Fibroblast of lung (primary cell): ENCODE data around the gene NKAIN2. TPM values are rescaled to one million over a fixed set of nuclear protein-coding genes. Genes with fewer than 3 reads are reported as not detected.

Experiments used
- DNase-seq, 2 donors: peaks; one replicate each; pipeline versions ENCODE4 v3.0.0 to v3.0.0-alpha.2; 2010; ENCODE audit warnings: low read depth in 2 of 2
- H2AFZ ChIP-seq: 2 replicates; pipeline ENCODE4 v1.5.1; 2012; ENCODE audit warnings: low read length, control low read depth, inconsistent platforms
- H3K27ac ChIP-seq: 2 replicates; pipeline ENCODE4 v1.5.1; 2011; ENCODE audit warnings: low read length, control low read depth; ENCODE audit not compliant: insufficient read depth
- H3K27me3 ChIP-seq: 2 replicates; pipeline ENCODE4 v1.5.1; 2011; ENCODE audit warnings: mild to moderate bottlenecking, low read length; ENCODE audit not compliant: control insufficient read depth, insufficient read depth
- H3K36me3 ChIP-seq: 2 replicates; pipeline ENCODE4 v1.5.1; 2011; ENCODE audit warnings: low read length; ENCODE audit not compliant: control insufficient read depth, insufficient read depth
- H3K4me1 ChIP-seq: 2 replicates; pipeline ENCODE4 v1.5.1; 2011; ENCODE audit warnings: low read length; ENCODE audit not compliant: control insufficient read depth, insufficient read depth; ENCODE audit errors: extremely low read depth
- H3K4me2 ChIP-seq: 2 replicates; pipeline ENCODE4 v1.5.1; 2011; ENCODE audit warnings: low read length, control low read depth; ENCODE audit not compliant: insufficient read depth; ENCODE audit errors: extremely low read depth
- H3K4me3 ChIP-seq, 4 experiments: fragments of 200-600 bp in 1 of 4; sonication (generic) in 1 of 4; replicated peaks in 1 of 4; 2 replicates each; pipeline ENCODE4 v1.5.1; 2011 to 2016; ENCODE audit warnings: low read length in 4 of 4, low read depth in 3 of 4, mild to moderate bottlenecking in 3 of 4, control low read depth in 2 of 4, inconsistent platforms in 1 of 4, mixed read lengths in 1 of 4; ENCODE audit not compliant: insufficient read depth in 1 of 4; ENCODE audit errors: control extremely low read depth in 1 of 4
- H3K79me2 ChIP-seq: 2 replicates; pipeline ENCODE4 v1.5.1; 2012; ENCODE audit warnings: mild to moderate bottlenecking, low read length, inconsistent platforms; ENCODE audit not compliant: control insufficient read depth, insufficient read depth
- H3K9ac ChIP-seq: 2 replicates; pipeline ENCODE4 v1.5.1; 2011; ENCODE audit warnings: mild to moderate bottlenecking, low read length, control low read depth; ENCODE audit not compliant: insufficient read depth
- H3K9me3 ChIP-seq: 2 replicates; pipeline ENCODE4 v1.5.1; 2012; ENCODE audit warnings: low read depth, low read length; ENCODE audit not compliant: control insufficient read depth, insufficient read depth
- H4K20me1 ChIP-seq: 2 replicates; pipeline ENCODE4 v1.5.1; 2011; ENCODE audit warnings: low read length; ENCODE audit not compliant: control insufficient read depth, insufficient read depth; ENCODE audit errors: extremely low read depth
- EZH2 ChIP-seq: IDR thresholded peaks from 2 replicates; pipeline ENCODE4 v1.5.1; 2012; ENCODE audit warnings: low read length, control low read depth, mild to moderate bottlenecking; ENCODE audit errors: missing control alignments
- polyA plus RNA-seq, 2 donors: library from polyadenylated mRNA; depleted of rRNA in 1 of 2; stranded (reverse) in 1 of 2; unstranded in 1 of 2; fragments of >200 nt; gene quantifications; 2 replicates each; pipeline ENCODE4 v1.2.1, GENCODE V29; 2011 to 2012; ENCODE audit warnings: missing spikeins in 1 of 2
- total RNA-seq: library from RNA; depleted of rRNA; stranded (reverse); fragments of >200 nt; gene quantifications from 2 replicates; pipeline ENCODE4 v1.2.1, GENCODE V29; 2014
- TF ChIP-seq, protein P1 (sequence below), 2 donors: IDR thresholded peaks in 1 of 2; conservative IDR thresholded peaks in 1 of 2; 1 replicate in 1 of 2; 2 replicates in 1 of 2; pipeline ENCODE4 v1.5.1; 2011 to 2012; ENCODE audit warnings: low read length in 2 of 2, control low read depth in 1 of 2, inconsistent platforms in 1 of 2, low read depth in 1 of 2, mild to moderate bottlenecking in 1 of 2

Gene NKAIN2
- total and polyA plus RNA-seq, 2 donors (not counting 1 experiment from before 2014, with no cell fraction given) = not detected

DNA sequence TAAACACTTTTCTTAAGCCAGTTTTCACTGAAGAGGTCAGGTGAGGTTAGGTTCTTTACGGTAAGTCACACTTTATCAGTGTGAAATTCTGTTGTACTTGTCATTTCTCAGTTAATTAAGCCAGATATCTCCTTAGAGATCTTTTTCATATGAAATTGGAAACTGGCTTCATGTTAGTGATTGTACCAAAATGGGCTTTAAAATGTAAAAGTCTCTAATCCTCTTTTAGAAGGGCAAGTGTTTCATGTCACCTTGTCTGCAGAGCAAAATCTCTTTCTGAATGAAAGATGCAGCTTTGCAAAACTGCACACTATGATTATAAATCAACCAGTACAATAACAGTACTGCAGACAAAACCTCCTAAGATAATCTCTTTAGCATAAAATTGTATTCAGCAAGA is 949.3 kb downstream of the NKAIN2 start:
- Histone ChIP-seq H3K9ac (no peak overlapping the region), H3K4me2 (no peak overlapping the region), H3K36me3 (no peaks in the 10 kb centered on the region), H2AFZ (no peak overlapping the region), H3K79me2 (no peaks in the 10 kb centered on the region), H3K4me3 (no peak overlapping the region), H3K27me3 (no peaks in the 10 kb centered on the region), H3K9me3 (no peaks in the 10 kb centered on the region), H4K20me1 (no peaks in the 10 kb centered on the region), H3K4me1 (no peaks in the 10 kb centered on the region), H3K27ac (no peak overlapping the region)
- DNase-seq = no peak
- TF ChIP-seq, protein P1, sequence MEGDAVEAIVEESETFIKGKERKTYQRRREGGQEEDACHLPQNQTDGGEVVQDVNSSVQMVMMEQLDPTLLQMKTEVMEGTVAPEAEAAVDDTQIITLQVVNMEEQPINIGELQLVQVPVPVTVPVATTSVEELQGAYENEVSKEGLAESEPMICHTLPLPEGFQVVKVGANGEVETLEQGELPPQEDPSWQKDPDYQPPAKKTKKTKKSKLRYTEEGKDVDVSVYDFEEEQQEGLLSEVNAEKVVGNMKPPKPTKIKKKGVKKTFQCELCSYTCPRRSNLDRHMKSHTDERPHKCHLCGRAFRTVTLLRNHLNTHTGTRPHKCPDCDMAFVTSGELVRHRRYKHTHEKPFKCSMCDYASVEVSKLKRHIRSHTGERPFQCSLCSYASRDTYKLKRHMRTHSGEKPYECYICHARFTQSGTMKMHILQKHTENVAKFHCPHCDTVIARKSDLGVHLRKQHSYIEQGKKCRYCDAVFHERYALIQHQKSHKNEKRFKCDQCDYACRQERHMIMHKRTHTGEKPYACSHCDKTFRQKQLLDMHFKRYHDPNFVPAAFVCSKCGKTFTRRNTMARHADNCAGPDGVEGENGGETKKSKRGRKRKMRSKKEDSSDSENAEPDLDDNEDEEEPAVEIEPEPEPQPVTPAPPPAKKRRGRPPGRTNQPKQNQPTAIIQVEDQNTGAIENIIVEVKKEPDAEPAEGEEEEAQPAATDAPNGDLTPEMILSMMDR (conservative IDR thresholded peaks at IDR 0.05 in 1 of 2, IDR thresholded peaks at IDR 0.05 in 1 of 2; ENCODE audit: low read depth in 1 of 2, low read length in 2 of 2) = no peak
- no peak for TF ChIP-seq EZH2

DNA sequence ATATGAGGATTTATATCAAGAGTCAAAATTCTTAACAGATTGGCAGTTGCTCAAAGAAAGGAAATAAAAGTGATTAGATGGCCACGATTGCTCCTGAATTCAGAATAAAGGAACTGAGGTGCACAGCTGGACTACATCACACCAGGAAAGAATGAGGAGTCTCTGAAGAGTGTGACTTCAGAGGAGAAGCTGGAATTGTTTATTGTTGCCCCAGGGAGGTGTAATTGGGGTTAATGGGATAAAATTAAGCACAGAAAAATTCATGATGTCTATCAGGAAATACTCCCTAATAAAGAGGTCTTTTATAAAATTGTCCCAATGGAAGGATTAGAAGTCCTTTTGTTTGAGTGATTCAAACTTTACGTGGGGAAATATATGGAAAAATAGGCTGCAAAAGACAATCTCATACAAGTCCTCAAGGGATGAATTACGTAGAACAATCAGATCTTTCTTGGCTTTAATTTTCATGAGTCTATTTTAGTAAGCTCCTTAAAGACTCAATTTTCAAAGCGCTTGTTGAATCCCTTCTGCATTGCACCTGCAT is 950.0 kb downstream of the NKAIN2 start:
- TF ChIP-seq, protein P1 (conservative IDR thresholded peaks at IDR 0.05 in 1 of 2, IDR thresholded peaks at IDR 0.05 in 1 of 2; ENCODE audit: low read depth in 1 of 2, low read length in 2 of 2) = no peak
- TF ChIP-seq EZH2 = no peak
- H4K20me1 ChIP-seq = no peaks in the 10 kb centered on the region
- H3K36me3 ChIP-seq = no peaks in the 10 kb centered on the region
- no peaks in the 10 kb centered on the region for H3K79me2 ChIP-seq
- no peak overlapping the region for H3K4me3 ChIP-seq
- H2AFZ ChIP-seq = no peak overlapping the region
- DNase-seq = no peak
- H3K4me1 ChIP-seq = no peaks in the 10 kb centered on the region
- H3K9ac ChIP-seq = no peak overlapping the region
- no peaks in the 10 kb centered on the region for H3K27me3 ChIP-seq
- H3K27ac ChIP-seq = no peak overlapping the region
- H3K4me2 ChIP-seq = no peak overlapping the region
- H3K9me3 ChIP-seq = no peaks in the 10 kb centered on the region

DNA sequence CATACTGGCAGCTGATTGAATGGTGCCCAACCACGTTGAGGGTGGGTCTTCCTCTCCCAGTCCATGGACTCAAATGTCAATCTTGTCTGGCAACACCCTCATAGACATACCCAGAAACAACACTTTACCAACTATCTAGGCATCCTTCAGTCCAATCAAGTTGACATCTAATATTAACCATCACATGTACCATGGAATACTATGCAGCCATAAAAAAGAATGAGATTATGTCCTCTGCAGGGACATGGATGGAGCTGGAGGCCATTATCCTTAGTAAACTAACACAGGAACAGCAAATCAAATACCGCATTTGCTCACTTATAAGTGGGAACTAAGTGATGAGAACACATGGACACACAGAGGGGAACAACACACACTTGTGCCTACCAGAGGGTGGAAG is 951.7 kb downstream of the NKAIN2 start:
- Histone ChIP-seq H3K9ac (no peak overlapping the region), H3K36me3 (no peaks in the 10 kb centered on the region), H2AFZ (no peak overlapping the region), H3K4me3 (no peak overlapping the region), H3K79me2 (no peaks in the 10 kb centered on the region), H3K27ac (no peak overlapping the region), H3K9me3 (no peaks in the 10 kb centered on the region), H3K4me1 (no peaks in the 10 kb centered on the region), H4K20me1 (no peaks in the 10 kb centered on the region), H3K4me2 (no peak overlapping the region), H3K27me3 (no peaks in the 10 kb centered on the region)
- no peak for DNase-seq
- TF ChIP-seq, protein P1 (conservative IDR thresholded peaks at IDR 0.05 in 1 of 2, IDR thresholded peaks at IDR 0.05 in 1 of 2; ENCODE audit: low read depth in 1 of 2, low read length in 2 of 2) = no peak
- no peak for TF ChIP-seq EZH2
